Natural killer cell treated with Interleukin-12 subunit alpha and Interleukin-12 subunit beta and Interleukin-15 and Interleukin-18, amount 100 ng/mL, for 72 hours (primary cell): Measurements from ENCODE around the gene PTCH1. TPM values are rescaled to one million over a fixed set of nuclear protein-coding genes. Genes with fewer than 3 reads are reported as not detected.

Source experiments
- total RNA-seq, 2 donors: library from RNA; stranded (reverse); gene quantifications; one replicate each; pipeline ENCODE4 v1.2.3, GENCODE V29; 2022

PTCH1 gene
- total RNA-seq, 2 donors from 2014 or later: 15.2 to 15.9 TPM

Other genes starting within 250 kb of the PTCH1 start
- gene FANCC, start 199.3 kb downstream of the PTCH1 start, total RNA-seq: 10 to 100 TPM; 13.5 to 30.5 TPM